A673 (cell line): ENCODE measurements around the gene NEU3.

Source experiments
- CTCF ChIP-seq: fragments of 300-800, 200-600 bp; sonication (generic); conservative IDR thresholded peaks from 2 replicates; pipeline ENCODE4 v1.5.1; 2017; ENCODE audit warnings: low read depth, mild to moderate bottlenecking, antibody characterized with exemption, low read length, moderate library complexity, mixed read lengths
- EZH2 ChIP-seq: fragments of 200-600 bp; sonication (generic); IDR thresholded peaks from 2 replicates; pipeline ENCODE4 v1.6.1; 2017; ENCODE audit warnings: borderline replicate concordance, low read depth, mild to moderate bottlenecking, mixed read lengths, antibody characterized with exemption, low read length; ENCODE audit not compliant: poor library complexity, severe bottlenecking

- TF ChIP-seq CTCF, result no peak
- TF ChIP-seq EZH2, result no peak
Measured at GRCh38 chr11:75001686-75002085, 13.0 kb downstream of the NEU3 start.
